Nephron (organoid): Measurements from ENCODE around the gene EHBP1.

Experiments
- H3K27ac Mint-ChIP-seq, 3 experiments: 2 replicates each; pipeline ENCODE4 v1.8.0; 2020; ENCODE audit warnings: mixed read lengths in 3 of 3, mild to moderate bottlenecking in 2 of 3, moderate library complexity in 1 of 3
- H3K27me3 Mint-ChIP-seq: 2 replicates; pipeline ENCODE4 v1.8.0; 2021; ENCODE audit warnings: low read depth, mild to moderate bottlenecking, moderate library complexity, mixed read lengths
- H3K36me3 Mint-ChIP-seq: 2 replicates; pipeline ENCODE4 v1.8.0; 2020; ENCODE audit warnings: low read depth, mixed read lengths
- H3K4me1 Mint-ChIP-seq: 2 replicates; pipeline ENCODE4 v1.8.0; 2020; ENCODE audit warnings: mixed read lengths
- H3K4me3 Mint-ChIP-seq, 3 experiments: 2 replicates each; pipeline ENCODE4 v1.8.0; 2020; ENCODE audit warnings: mild to moderate bottlenecking in 3 of 3, mixed read lengths in 3 of 3, moderate library complexity in 2 of 3
- H3K9me3 Mint-ChIP-seq: 2 replicates; pipeline ENCODE4 v1.8.0; 2020; ENCODE audit warnings: mixed read lengths
- CTCF ChIP-seq, 3 experiments: fragments of 200-600 bp; sonication (generic); IDR thresholded peaks; one replicate each; pipeline ENCODE4 v1.5.0; 2021; ENCODE audit warnings: antibody characterized with exemption in 3 of 3; ENCODE audit not compliant: unreplicated experiment in 3 of 3

The EHBP1 gene

GRCh38 chr2:62920070-62920469, 214.6 kb downstream of the EHBP1 start:
- no peak overlapping the region for H3K27ac Mint-ChIP-seq

GRCh38 chr2:62923242-62923641, 217.7 kb downstream of the EHBP1 start:
- Mint-ChIP-seq H3K4me1 (no peaks in the 10 kb centered on the region), H3K36me3 (peaks cover 64% of the 10 kb centered on the region), H3K4me3 (no peak overlapping the region), H3K9me3 (peaks cover 58% of the 10 kb centered on the region), H3K27me3 (no peaks in the 10 kb centered on the region), H3K27ac (no peak overlapping the region)
- TF ChIP-seq CTCF (IDR thresholded peaks at IDR 0.05; ENCODE audit: unreplicated experiment in 3 of 3): no peak

More at GRCh38 chr2:62920070-62920469, 214.6 kb downstream of the EHBP1 start:
- Mint-ChIP-seq H3K4me1 (no peaks in the 10 kb centered on the region), H3K4me3 (no peak overlapping the region), H3K27me3 (no peaks in the 10 kb centered on the region), H3K9me3 (peaks cover 47% of the 10 kb centered on the region), H3K36me3 (peaks cover 58% of the 10 kb centered on the region)
- no peak for TF ChIP-seq CTCF (IDR thresholded peaks at IDR 0.05; ENCODE audit: unreplicated experiment in 3 of 3)

GRCh38 chr2:62923881-62924280, 218.4 kb downstream of the EHBP1 start:
- no peak overlapping the region for H3K27ac Mint-ChIP-seq
- no peak overlapping the region for H3K4me3 Mint-ChIP-seq
- no peaks in the 10 kb centered on the region for H3K27me3 Mint-ChIP-seq
- H3K4me1 Mint-ChIP-seq: no peaks in the 10 kb centered on the region
- peaks cover 58% of the 10 kb centered on the region for H3K9me3 Mint-ChIP-seq
- TF ChIP-seq CTCF (IDR thresholded peaks at IDR 0.05; ENCODE audit: unreplicated experiment in 3 of 3): no peak
- peaks cover 64% of the 10 kb centered on the region for H3K36me3 Mint-ChIP-seq

- peaks cover 30% of the 10 kb centered on the region for H3K9me3 Mint-ChIP-seq
- peaks cover 27% of the 10 kb centered on the region for H3K36me3 Mint-ChIP-seq
- no peak overlapping the region for H3K27ac Mint-ChIP-seq
- TF ChIP-seq CTCF (IDR thresholded peaks at IDR 0.05; ENCODE audit: unreplicated experiment in 3 of 3): no peak
- H3K4me3 Mint-ChIP-seq: no peak overlapping the region
- no peaks in the 10 kb centered on the region for H3K27me3 Mint-ChIP-seq
- H3K4me1 Mint-ChIP-seq: no peaks in the 10 kb centered on the region
Observed at GRCh38 chr2:62928015-62928414, 222.5 kb downstream of the EHBP1 start.

- no peaks in the 10 kb centered on the region for H3K9me3 Mint-ChIP-seq
- TF ChIP-seq CTCF (IDR thresholded peaks at IDR 0.05; ENCODE audit: unreplicated experiment in 3 of 3): no peak
- no peaks in the 10 kb centered on the region for H3K4me1 Mint-ChIP-seq
- no peaks in the 10 kb centered on the region for H3K36me3 Mint-ChIP-seq
- no peaks in the 10 kb centered on the region for H3K27me3 Mint-ChIP-seq
- H3K27ac Mint-ChIP-seq: no peak overlapping the region
- no peak overlapping the region for H3K4me3 Mint-ChIP-seq
Observed at GRCh38 chr2:62931536-62931935, 226.0 kb downstream of the EHBP1 start.

- Mint-ChIP-seq H3K4me3 (no peak overlapping the region), H3K9me3 (no peaks in the 10 kb centered on the region), H3K4me1 (no peaks in the 10 kb centered on the region), H3K27ac (no peak overlapping the region), H3K27me3 (no peaks in the 10 kb centered on the region), H3K36me3 (no peaks in the 10 kb centered on the region)
- no peak for TF ChIP-seq CTCF (IDR thresholded peaks at IDR 0.05; ENCODE audit: unreplicated experiment in 3 of 3)
Observed at GRCh38 chr2:62933398-62933917, 227.9 kb downstream of the EHBP1 start.
